Spleen (tissue), 11 donors: Measurements from ENCODE around the gene DOCK10. TPM values are rescaled to one million over a fixed set of nuclear protein-coding genes. Genes with fewer than 3 reads are reported as not detected.
A peak's percentile ranks its signal among the peaks of the same experiment; 100 is the strongest.

Source experiments
- DNase-seq: peaks from one replicate; pipeline ENCODE4 v3.0.0-alpha.2; 2020
- H3K27ac ChIP-seq, 8 donors: fragments of 200-600 bp; sonication (generic) in 7 of 8; 1 replicate in 4 of 8; 2 replicates in 4 of 8; pipeline versions ENCODE4 v1.5.0 to v1.8.0; 2016 to 2021; ENCODE audit warnings: inconsistent platforms in 4 of 8, mild to moderate bottlenecking in 4 of 8, moderate library complexity in 1 of 8
- H3K27me3 ChIP-seq, 7 donors: fragments of 200-600 bp; sonication (generic) in 6 of 7; replicated peaks in 1 of 7; 1 replicate in 4 of 7; 2 replicates in 3 of 7; pipeline versions ENCODE4 v1.5.0 to v1.8.0; 2016 to 2021; ENCODE audit warnings: inconsistent platforms in 3 of 7, mild to moderate bottlenecking in 1 of 7
- H3K36me3 ChIP-seq, 6 donors: fragments of 200-600 bp; sonication (generic) in 5 of 6; 1 replicate in 4 of 6; 2 replicates in 2 of 6; pipeline versions ENCODE4 v1.5.0 to v1.8.0; 2016 to 2021; ENCODE audit warnings: inconsistent platforms in 2 of 6
- H3K4me1 ChIP-seq, 6 donors: fragments of 200-600 bp; sonication (generic) in 5 of 6; 1 replicate in 3 of 6; 2 replicates in 3 of 6; pipeline versions ENCODE4 v1.5.0 to v1.8.0; 2016 to 2021; ENCODE audit warnings: inconsistent platforms in 3 of 6
- H3K4me3 ChIP-seq, 8 donors: fragments of 200-600 bp; sonication (generic) in 7 of 8; 1 replicate in 4 of 8; 2 replicates in 4 of 8; pipeline versions ENCODE4 v1.5.0 to v1.8.0; 2016 to 2021; ENCODE audit warnings: inconsistent platforms in 4 of 8, mild to moderate bottlenecking in 4 of 8, moderate library complexity in 2 of 8
- H3K9me3 ChIP-seq, 8 donors: fragments of 200-600 bp; sonication (generic) in 7 of 8; 1 replicate in 4 of 8; 2 replicates in 4 of 8; pipeline versions ENCODE4 v1.5.0 to v1.8.0; 2016 to 2021; ENCODE audit warnings: inconsistent platforms in 4 of 8
- CTCF ChIP-seq, 11 experiments: fragments of 200-600 bp in 7 of 11; fragments of 450-650 bp in 4 of 11; sonication (generic) in 4 of 11; IDR thresholded peaks in 8 of 11; conservative IDR thresholded peaks in 3 of 11; 1 replicate in 7 of 11; 2 replicates in 4 of 11; pipeline versions ENCODE4 v1.4.0 to v1.8.0; 2016 to 2021; ENCODE audit warnings: antibody characterized with exemption in 11 of 11, inconsistent platforms in 4 of 11, mild to moderate bottlenecking in 1 of 11
- POLR2A ChIP-seq, 3 donors: fragments of 450-650 bp; IDR thresholded peaks; one replicate each; pipeline ENCODE4 v1.5.1; 2017; ENCODE audit warnings: antibody characterized with exemption in 3 of 3, mild to moderate bottlenecking in 1 of 3
- POLR2AphosphoS5 ChIP-seq, 3 donors: sonication (generic); formaldehyde crosslinking; IDR thresholded peaks; one replicate each; pipeline ENCODE4 v1.5.1; 2017; ENCODE audit warnings: antibody characterized with exemption in 3 of 3
- WGBS, 5 donors: extraction: QIAGEN DNeasy Blood & Tissue Kit in 3 of 5; methylation state at CpG; one replicate each; pipeline versions ENCODE4 v1.1.5 to v1.1.7; 2013 to 2018; 5-methylcytosine and 5-hydroxymethylcytosine counted together
- intact Hi-C: fragments of 100-400 bp; cut with DNase I; formaldehyde crosslinking; loops from one replicate; pipeline ENCODE4 v1.15.0; 2023; ENCODE audit warnings: low total_unique reads
- polyA plus RNA-seq, 3 donors: library from polyadenylated mRNA; stranded (reverse); fragments of 200-250 nt; gene quantifications; one replicate each; pipeline ENCODE4 v1.2.1, GENCODE V29; 2013
- total RNA-seq, 7 donors: library from RNA; depleted of rRNA in 3 of 7; stranded (reverse); fragments of >200 nt in 3 of 7; fragmentation: NEBNext Ultra II Directional in 4 of 7; extraction: Animal tissue kit (Norgen Biotek cat#: 25700) in 4 of 7; gene quantifications; one replicate each; pipeline versions ENCODE4 v1.1.0 to v1.2.1, GENCODE V29; 2016 to 2021
- donor health status: healthy with polysubstance abuse.
- donor health status: DM: no; HTN: no; CAD: no; lungs with moderate emphysema.
- donor health status: DM: no; HTN: no; CAD: no.
- donor health status: Bipolar disorder and iron deficiency.
- donor health status: healthy.
- donor health status: DM: no; HTN: no; CAD: no.
- donor health status: DM: yes; HTN: yes; CAD: no.

DOCK10 gene
- total and polyA plus RNA-seq, 10 donors = 12.5 to 203 (median 158) TPM

DNA sequence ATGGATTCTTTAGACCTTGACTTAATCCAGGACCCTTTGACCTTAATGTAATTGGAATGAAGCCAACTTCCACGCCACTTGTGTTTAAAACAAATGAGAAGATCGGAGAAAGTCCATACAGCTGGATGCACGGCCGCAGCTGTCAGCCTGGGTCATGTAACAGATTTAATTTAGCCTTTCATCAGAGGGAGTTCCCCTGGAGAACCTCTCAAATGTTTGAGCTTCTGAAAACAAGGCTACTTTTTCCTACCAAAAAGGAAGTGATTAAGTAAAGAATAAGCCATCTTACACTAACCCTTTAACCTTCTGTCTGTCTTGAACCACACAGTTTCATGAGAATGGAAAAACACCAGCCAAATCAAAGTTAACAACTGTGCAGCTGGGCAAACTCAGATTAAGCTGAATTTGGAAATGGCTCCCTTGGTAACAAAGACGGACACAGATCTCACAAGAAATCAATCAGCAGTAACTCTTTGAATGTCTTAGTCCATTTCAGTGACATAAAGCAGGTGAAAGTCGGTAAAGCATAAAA lies 103.6 kb downstream of the DOCK10 start:
- Histone ChIP-seq H3K4me1 (peaks cover 41 to 99% (median 75%) of the 10 kb centered on the region in 6 donors), H3K4me3 (peak overlapping the region in 1 of 8 donors; percentile 16), H3K36me3 (peaks cover 0 to 13% (median 0%) of the 10 kb centered on the region in 6 donors), H3K27ac (peak overlapping the region in 7 of 8 donors; percentile 52 to 89 (median 68)), H3K9me3 (no peaks in the 10 kb centered on the region), H3K27me3 (no peaks in the 10 kb centered on the region)
- no peak for DNase-seq
- intact Hi-C loops = loop anchor here (10.0 kb wide), 1 partner anchor 66 kb away; no protein-coding TSS in a partner anchor
- 36 to 57% (median 43%) methylated on average over 6 of the region's 6 CpGs for WGBS, 5 donors
- TF ChIP-seq POLR2AphosphoS5 (IDR thresholded peaks at IDR 0.05) (peak in 1 of 3 donors; percentile 72), POLR2A (IDR thresholded peaks at IDR 0.05) (no peak)

DNA sequence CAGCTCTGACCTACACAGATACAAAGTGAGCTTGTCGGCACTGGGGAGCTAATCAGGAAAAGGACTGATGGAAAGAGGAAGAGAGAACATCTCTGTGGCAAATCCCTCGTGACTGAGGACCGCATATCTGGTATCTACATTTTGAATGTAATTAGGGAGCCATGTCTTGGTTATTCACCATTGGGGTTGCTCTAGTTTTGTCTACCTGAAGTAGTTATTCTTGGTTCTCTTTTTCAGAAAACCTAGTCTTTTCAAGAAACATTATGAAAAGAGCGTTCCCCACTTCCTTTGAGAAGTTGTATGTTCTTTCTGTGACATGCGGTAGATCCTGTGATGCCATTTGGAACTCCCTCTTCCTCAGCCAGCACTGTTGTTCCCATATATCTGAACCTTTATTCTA lies 104.4 kb downstream of the DOCK10 start:
- H3K9me3 ChIP-seq = no peaks in the 10 kb centered on the region
- DNase-seq = no peak
- peak in 1 of 3 donors; percentile 6 for TF ChIP-seq POLR2AphosphoS5 (IDR thresholded peaks at IDR 0.05)
- TF ChIP-seq POLR2A (IDR thresholded peaks at IDR 0.05) = no peak
- peaks cover 0 to 13% (median 0%) of the 10 kb centered on the region in 6 donors for H3K36me3 ChIP-seq
- intact Hi-C loops = loop anchor here (10.0 kb wide), 1 partner anchor 67 kb away; no protein-coding TSS in a partner anchor
- no peaks in the 10 kb centered on the region for H3K27me3 ChIP-seq
- WGBS, 5 donors = 30 to 48% (median 36%) methylated on average over 5 of the region's 5 CpGs
- H3K4me1 ChIP-seq = peaks cover 34 to 99% (median 75%) of the 10 kb centered on the region in 6 donors
- peak overlapping the region in 7 of 8 donors; percentile 52 to 89 (median 68) for H3K27ac ChIP-seq
- H3K4me3 ChIP-seq = no peak overlapping the region

DNA sequence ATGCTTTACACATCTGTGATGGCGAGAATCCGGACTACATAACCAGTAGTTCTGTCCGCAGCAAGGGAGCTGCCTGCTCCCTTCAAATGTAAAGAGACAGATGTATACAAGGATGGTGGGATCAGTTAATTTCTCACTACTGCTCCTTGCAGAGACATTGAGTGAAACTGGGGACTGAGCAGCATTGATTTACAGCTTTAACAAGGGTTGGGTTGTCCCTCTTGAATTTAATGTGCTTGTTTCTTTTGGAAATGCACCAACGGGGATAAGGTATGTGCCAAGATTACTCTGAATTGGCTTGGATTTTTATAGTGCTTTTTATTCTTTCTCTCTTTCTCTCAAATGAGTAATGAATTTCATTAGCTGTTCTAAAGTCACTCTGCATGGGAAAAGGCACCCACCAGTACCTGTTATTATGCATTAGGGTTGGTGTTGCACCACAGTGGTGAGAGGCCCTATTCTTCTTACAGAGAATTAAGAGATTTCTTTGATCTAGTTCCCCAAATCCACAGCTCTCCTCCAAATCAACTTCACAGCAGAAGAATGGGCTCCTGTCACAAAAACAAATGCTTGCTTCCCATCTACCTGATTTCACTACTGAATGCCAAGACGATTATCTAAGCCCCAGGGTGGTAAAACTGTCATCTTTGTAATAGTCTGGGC lies 107.6 kb downstream of the DOCK10 start:
- 85 to 92% (median 87%) methylated on average over 5 of the region's 5 CpGs for WGBS, 5 donors

DNA sequence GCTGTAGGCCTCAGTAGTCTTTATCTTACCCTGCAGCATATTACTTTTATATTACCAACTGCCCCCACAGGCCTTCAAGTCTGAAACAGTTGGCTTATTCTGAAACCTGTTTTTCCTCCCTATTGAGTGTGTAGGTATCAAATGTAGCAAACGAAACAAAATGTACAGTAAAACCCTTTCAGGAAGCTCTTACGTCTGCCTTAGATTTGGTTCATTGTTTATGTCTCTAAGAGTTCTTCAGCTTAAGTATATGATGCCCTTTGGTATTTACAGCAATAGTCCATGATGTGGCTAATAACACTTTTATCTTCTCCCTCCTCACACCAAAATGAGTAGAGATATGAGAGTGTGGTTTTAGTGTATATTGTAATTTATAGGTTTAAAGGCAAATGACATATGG lies 108.8 kb downstream of the DOCK10 start:
- WGBS, 5 donors = 51 to 62% (median 57%) methylated on average over 2 of the region's 2 CpGs

More for the DNA sequence above, 107.6 kb downstream of the DOCK10 start:
- Histone ChIP-seq H3K36me3 (peaks cover 0 to 24% (median 4%) of the 10 kb centered on the region in 6 donors), H3K4me1 (peaks cover 33 to 99% (median 77%) of the 10 kb centered on the region in 6 donors), H3K4me3 (no peak overlapping the region), H3K27me3 (no peaks in the 10 kb centered on the region), H3K9me3 (no peaks in the 10 kb centered on the region), H3K27ac (peak overlapping the region in 3 of 8 donors; percentile 81 to 86 (median 82))
- intact Hi-C loops = loop anchor here (10.0 kb wide), 1 partner anchor 70 kb away; no protein-coding TSS in a partner anchor
- TF ChIP-seq CTCF (IDR thresholded peaks at IDR 0.05 in 8 of 11, conservative IDR thresholded peaks at IDR 0.05 in 3 of 11) = no peak
- TF ChIP-seq POLR2AphosphoS5 (IDR thresholded peaks at IDR 0.05) = no peak
- TF ChIP-seq POLR2A (IDR thresholded peaks at IDR 0.05) = no peak
- DNase-seq = no peak

More for the DNA sequence above, 108.8 kb downstream of the DOCK10 start:
- Histone ChIP-seq H3K4me3 (no peak overlapping the region), H3K36me3 (peaks cover 0 to 37% (median 6%) of the 10 kb centered on the region in 6 donors), H3K4me1 (peaks cover 25 to 99% (median 79%) of the 10 kb centered on the region in 6 donors), H3K27me3 (no peaks in the 10 kb centered on the region), H3K27ac (peak overlapping the region in 4 of 8 donors; percentile 80 to 86 (median 82)), H3K9me3 (no peaks in the 10 kb centered on the region)
- TF ChIP-seq POLR2A (IDR thresholded peaks at IDR 0.05) (no peak), POLR2AphosphoS5 (IDR thresholded peaks at IDR 0.05) (no peak), CTCF (IDR thresholded peaks at IDR 0.05 in 8 of 11, conservative IDR thresholded peaks at IDR 0.05 in 3 of 11) (no peak)
- intact Hi-C loops = loop anchor here (10.0 kb wide), 1 partner anchor 71 kb away; no protein-coding TSS in a partner anchor
- no peak for DNase-seq
